Measurements from ENCODE around the gene COL21A1.

COL21A1 gene

GRCh38 chr6:56246881-56247653 lies at the start of gene COL21A1:
Gene COL21A1 (minus strand): TSS chr6:56247580. CDS start chr6:56182618, 64,962 bp downstream.
- no peaks in the 10 kb centered on the region for H4K20me1 ChIP-seq (ENCODE audit: insufficient read depth, low read length)
- no peak within 1 kb of the TSS for H3K4me2 ChIP-seq (ENCODE audit: low read length)
- H3K9me3 ChIP-seq (ENCODE audit: insufficient read depth, low read length): no peaks in the 10 kb centered on the region
- H3K36me3 ChIP-seq (replicated peaks; ENCODE audit: low read depth, low read length): no peaks in the 10 kb centered on the region
- H3K4me1 ChIP-seq (ENCODE audit: low read length): peaks cover 12% of the 10 kb centered on the region
- H3K79me2 ChIP-seq (ENCODE audit: low read length): no peaks in the 10 kb centered on the region
- no peak within 1 kb of the TSS for H3K27ac ChIP-seq (ENCODE audit: low read length)
- H3K9ac ChIP-seq (ENCODE audit: low read length): no peak within 1 kb of the TSS
- H3K4me3 ChIP-seq (ENCODE audit: low read length): no peak within 1 kb of the TSS
- H3K27me3 ChIP-seq (ENCODE audit: low read depth, low read length): no peaks in the 10 kb centered on the region
- no peak for TF ChIP-seq CTCF (IDR thresholded peaks at IDR 0.05; ENCODE audit: low read depth, low read length)
- no peak for TF ChIP-seq EZH2phosphoT487 (IDR thresholded peaks at IDR 0.05; ENCODE audit: low read depth)
- no peak within 1 kb of the TSS for H2AFZ ChIP-seq (ENCODE audit: low read depth, low read length)

- H3K4me2 ChIP-seq (ENCODE audit: low read length): no peak overlapping the region
- H3K79me2 ChIP-seq (ENCODE audit: low read length): no peaks in the 10 kb centered on the region
- no peak for TF ChIP-seq EZH2phosphoT487 (IDR thresholded peaks at IDR 0.05; ENCODE audit: low read depth)
- no peak for TF ChIP-seq CTCF (IDR thresholded peaks at IDR 0.05; ENCODE audit: low read depth, low read length)
- H3K4me1 ChIP-seq (ENCODE audit: low read length): no peaks in the 10 kb centered on the region
- no peaks in the 10 kb centered on the region for H3K36me3 ChIP-seq (replicated peaks; ENCODE audit: low read depth, low read length)
- no peaks in the 10 kb centered on the region for H3K27me3 ChIP-seq (ENCODE audit: low read depth, low read length)
- H2AFZ ChIP-seq (ENCODE audit: low read depth, low read length): no peak overlapping the region
- H3K9me3 ChIP-seq (ENCODE audit: insufficient read depth, low read length): no peaks in the 10 kb centered on the region
- H3K9ac ChIP-seq (ENCODE audit: low read length): no peak overlapping the region
- no peak overlapping the region for H3K4me3 ChIP-seq (ENCODE audit: low read length)
- H4K20me1 ChIP-seq (ENCODE audit: insufficient read depth, low read length): no peaks in the 10 kb centered on the region
- H3K27ac ChIP-seq (ENCODE audit: low read length): no peak overlapping the region
Measured at GRCh38 chr6:56293781-56294180, 46.4 kb upstream of the COL21A1 start.

GRCh38 chr6:56292505-56293181 lies 45.3 kb upstream of the COL21A1 start:
- no peaks in the 10 kb centered on the region for H3K9me3 ChIP-seq (ENCODE audit: insufficient read depth, low read length)
- no peaks in the 10 kb centered on the region for H3K79me2 ChIP-seq (ENCODE audit: low read length)
- H3K4me1 ChIP-seq (ENCODE audit: low read length): 0 out of 2 replicates have a peak, but pooled peaks cover 2% of the 10 kb centered on the region
- H3K4me2 ChIP-seq (ENCODE audit: low read length): no peak overlapping the region
- H3K4me3 ChIP-seq (ENCODE audit: low read length): no peak overlapping the region
- peak; percentile 92 for TF ChIP-seq CTCF (IDR thresholded peaks at IDR 0.05; ENCODE audit: low read depth, low read length)
- no peak for TF ChIP-seq EZH2phosphoT487 (IDR thresholded peaks at IDR 0.05; ENCODE audit: low read depth)
- no peaks in the 10 kb centered on the region for H4K20me1 ChIP-seq (ENCODE audit: insufficient read depth, low read length)
- H3K9ac ChIP-seq (ENCODE audit: low read length): no peak overlapping the region
- no peak overlapping the region for H2AFZ ChIP-seq (ENCODE audit: low read depth, low read length)
- H3K27ac ChIP-seq (ENCODE audit: low read length): no peak overlapping the region
- no peaks in the 10 kb centered on the region for H3K27me3 ChIP-seq (ENCODE audit: low read depth, low read length)
- no peaks in the 10 kb centered on the region for H3K36me3 ChIP-seq (replicated peaks; ENCODE audit: low read depth, low read length)

- Histone ChIP-seq H2AFZ (ENCODE audit: low read depth, low read length) (no peak overlapping the region), H4K20me1 (ENCODE audit: insufficient read depth, low read length) (no peaks in the 10 kb centered on the region), H3K36me3 (replicated peaks; ENCODE audit: low read depth, low read length) (no peaks in the 10 kb centered on the region), H3K9ac (ENCODE audit: low read length) (no peak overlapping the region), H3K4me3 (ENCODE audit: low read length) (no peak overlapping the region), H3K79me2 (ENCODE audit: low read length) (no peaks in the 10 kb centered on the region), H3K4me2 (ENCODE audit: low read length) (no peak overlapping the region), H3K4me1 (ENCODE audit: low read length) (0 out of 2 replicates have a peak, but pooled peaks cover 2% of the 10 kb centered on the region), H3K27ac (ENCODE audit: low read length) (no peak overlapping the region), H3K27me3 (ENCODE audit: low read depth, low read length) (no peaks in the 10 kb centered on the region), H3K9me3 (ENCODE audit: insufficient read depth, low read length) (no peaks in the 10 kb centered on the region)
- TF ChIP-seq CTCF (IDR thresholded peaks at IDR 0.05; ENCODE audit: low read depth, low read length): no peak
- no peak for TF ChIP-seq EZH2phosphoT487 (IDR thresholded peaks at IDR 0.05; ENCODE audit: low read depth)
Measured at GRCh38 chr6:56291302-56291917, 44.0 kb upstream of the COL21A1 start.

Measured in OCI-LY3 (cell line).